HPDE6-E6E7 (cell line): ENCODE results near the gene CALR.
"Not testable (repeated sequence)": the region's sequence is repeated elsewhere in the genome, so short reads cannot be mapped to it uniquely, and the experiment has no call there.

ENCODE experiments used
- DNase-seq: peaks from one replicate; pipeline ENCODE4 v3.0.0; 2011; ENCODE audit warnings: missing footprints; ENCODE audit errors: extremely low spot score

CALR gene

DNA sequence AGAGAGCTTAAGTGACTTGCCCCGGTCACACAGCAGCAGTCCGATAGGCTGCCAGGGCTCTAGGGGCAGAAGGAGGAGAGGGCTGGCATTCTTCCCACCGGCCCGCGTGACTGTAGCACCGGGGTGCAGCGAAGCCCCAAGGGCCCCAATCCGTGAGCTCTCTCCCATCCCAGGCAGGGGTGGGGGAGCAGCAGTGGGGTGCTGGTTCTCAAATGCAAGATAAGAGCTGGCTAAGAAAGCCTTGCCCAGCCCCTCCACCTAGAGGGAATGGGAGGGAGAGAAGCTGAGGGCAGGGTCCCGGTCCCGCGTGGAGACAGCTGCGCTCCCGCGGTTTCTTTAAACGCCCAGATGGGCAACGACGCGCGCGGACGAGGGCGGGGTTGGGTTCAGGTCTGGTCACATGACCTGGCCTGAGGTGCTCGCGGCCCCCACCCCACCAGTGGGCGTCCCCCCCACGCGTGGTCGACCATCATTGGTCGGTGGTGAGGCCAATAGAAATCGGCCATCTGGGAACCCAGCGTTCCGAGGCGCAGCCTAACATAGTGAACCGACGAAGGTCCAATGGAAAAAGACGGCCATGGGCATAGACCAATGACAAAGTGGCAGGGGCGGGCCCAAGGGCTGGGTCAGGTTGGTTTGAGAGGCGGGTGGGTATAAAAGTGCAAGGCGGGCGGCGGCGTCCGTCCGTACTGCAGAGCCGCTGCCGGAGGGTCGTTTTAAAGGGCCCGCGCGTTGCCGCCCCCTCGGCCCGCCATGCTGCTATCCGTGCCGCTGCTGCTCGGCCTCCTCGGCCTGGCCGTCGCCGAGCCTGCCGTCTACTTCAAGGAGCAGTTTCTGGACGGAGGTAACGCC is at the start of gene CALR:
CALR (plus strand) TSS at position 683 of the 852 bp plus-strand sequence; CDS start at position 754, 71 bp downstream.
- peak; percentile 96 for DNase-seq

DNA sequence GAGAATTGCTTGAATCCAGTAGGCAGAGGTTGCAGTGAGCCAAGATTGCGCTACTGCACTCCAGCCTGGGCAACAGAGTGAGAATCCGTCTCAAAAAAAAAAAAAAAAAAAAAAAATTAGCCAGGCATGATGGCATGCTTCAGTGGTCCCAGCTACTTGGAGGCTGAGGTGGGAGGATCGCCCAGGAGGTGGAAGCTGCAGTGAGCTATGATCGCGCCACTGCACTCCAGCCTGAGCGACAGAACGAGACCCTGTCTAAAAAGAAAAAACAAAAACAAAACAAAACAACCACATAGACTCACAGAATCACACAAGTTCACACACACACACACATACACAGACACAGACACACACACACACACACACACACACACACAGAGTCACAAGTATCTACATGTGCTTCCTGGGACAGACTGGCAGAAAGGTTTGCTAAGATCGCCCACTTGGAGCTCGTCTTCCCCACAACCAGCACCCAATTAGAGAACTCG is 48.1 kb upstream of the CALR start:
- not testable (repeated sequence) for DNase-seq

DNA sequence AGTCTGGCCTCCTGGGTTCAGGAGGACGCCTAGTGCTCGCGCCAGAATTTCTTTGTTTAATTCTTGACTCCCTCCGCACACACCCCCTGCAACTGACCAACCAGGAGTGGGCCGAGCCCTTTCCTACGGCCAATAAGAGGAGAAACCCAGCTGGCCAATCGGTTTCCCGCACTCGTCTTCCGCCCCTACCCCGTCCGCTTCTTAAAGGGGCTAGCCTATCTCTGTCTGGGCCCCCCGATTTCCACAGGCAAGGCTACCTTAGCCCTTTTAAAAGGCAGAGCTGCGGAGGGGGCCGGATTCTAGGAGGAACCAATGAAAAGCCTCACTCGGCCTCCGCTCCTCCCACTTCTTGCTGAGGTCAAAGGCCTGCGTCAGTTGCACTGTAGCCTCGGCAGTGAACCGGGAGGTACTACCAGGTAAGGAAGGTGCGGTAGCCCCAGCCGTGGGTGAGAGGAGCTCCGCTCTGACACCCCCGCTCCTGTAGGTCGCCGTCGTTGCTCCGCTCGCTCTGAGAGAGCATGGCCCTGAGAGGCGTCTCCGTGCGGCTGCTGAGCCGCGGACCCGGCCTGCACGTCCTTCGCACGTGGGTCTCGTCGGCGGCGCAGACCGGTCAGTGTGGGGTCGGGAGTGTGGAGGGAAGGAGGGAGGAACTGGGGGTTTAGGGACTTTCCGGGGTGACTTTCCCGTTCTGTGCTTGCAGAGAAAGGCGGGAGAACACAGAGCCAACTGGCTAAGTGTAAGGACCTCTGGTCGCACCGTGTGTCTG is 47.4 kb upstream of the CALR start, which contains the start of gene GCDH:
GCDH (plus strand) TSS at position 374 of the 766 bp plus-strand sequence; CDS start at position 519, 145 bp downstream.
- DNase-seq: peak; percentile 99

DNA sequence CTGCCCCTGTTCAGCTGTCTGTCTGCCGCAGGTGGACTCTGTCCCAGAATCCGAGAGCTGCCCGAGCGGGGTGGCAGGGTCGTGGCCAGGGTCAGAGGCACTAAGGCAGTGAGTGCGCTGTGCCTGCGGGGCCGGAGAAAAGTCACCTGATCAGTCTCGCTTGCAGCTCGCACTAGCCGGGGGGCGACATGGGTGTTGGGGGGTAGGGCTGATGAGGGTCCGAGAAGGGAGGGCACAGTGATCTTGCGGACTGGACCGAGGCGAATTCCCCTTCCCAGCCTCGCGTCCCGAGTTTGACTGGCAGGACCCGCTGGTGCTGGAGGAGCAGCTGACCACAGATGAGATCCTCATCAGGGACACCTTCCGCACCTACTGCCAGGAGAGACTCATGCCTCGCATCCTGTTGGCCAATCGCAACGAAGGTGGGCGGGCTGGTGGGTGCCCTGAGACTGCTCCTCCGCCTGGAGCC is 46.8 kb upstream of the CALR start:
- no peak for DNase-seq

DNA sequence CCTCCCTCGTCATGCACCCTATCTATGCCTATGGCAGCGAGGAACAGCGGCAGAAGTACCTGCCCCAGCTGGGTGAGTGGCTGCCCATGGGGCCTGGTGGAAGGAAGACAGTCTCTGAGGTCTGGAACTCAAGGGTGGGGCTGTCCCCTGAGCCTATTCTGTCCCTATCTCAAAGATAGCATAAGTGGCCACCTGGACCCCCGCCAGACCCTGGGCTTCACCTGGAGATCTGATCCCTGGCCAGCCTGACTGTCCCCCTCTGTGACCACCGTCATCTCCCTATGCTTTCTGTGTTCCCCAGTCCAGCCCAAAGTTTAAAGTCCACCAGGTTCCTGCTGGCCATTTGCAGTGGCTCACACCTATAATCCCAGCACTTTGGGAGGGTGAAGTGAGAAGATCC is 44.8 kb upstream of the CALR start:
- no peak for DNase-seq

DNA sequence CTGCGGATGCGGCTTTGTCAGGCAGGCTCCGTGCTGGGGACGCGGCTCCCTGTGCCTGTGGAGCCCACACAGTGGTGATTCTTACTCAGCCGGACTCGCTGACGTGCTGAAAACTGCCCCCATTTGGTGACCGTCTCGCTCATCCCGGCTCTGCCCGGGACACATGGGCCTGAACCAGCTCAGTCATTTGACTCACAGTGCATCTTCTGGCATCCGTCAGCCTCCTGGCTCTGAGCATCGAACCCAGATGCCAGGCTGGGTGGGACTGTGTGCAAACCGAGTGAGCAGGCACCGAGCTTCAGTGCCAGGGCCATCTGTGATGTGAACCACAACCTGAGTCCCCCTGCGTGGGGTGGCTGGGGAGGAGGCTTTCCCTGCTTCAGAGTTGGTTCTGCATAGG is 41.9 kb upstream of the CALR start:
- DNase-seq: no peak

DNA sequence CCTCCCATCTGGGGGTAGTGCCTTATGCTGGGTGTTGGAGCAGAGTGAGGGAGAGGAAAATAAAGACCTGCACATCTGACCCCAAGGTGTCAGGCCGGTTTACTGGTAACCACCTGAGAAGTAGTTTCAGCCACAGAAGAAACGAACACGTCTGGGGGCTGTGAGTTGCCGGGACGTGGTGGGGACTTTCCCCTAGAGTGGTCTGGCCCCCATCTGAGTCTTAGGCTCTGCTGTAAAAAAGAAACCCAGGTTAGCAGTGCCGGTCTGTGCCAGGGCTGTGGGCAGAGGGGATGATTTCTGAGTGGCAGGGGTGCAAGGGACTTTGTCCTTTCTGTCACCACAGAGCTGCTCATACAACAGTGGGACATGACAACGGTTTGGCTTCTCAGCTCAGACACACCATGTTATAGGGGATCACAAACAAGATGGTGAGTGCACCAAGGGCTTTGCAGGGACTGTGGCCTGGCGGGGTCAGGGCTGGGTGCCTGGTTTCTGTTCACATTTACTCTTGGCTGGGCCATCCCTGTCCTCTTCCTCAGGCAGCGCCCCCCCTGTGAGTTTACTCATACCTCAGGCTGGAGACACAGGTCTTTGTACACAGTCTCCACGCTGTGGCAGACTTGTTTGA is 38.4 kb upstream of the CALR start:
- DNase-seq: no peak

DNA sequence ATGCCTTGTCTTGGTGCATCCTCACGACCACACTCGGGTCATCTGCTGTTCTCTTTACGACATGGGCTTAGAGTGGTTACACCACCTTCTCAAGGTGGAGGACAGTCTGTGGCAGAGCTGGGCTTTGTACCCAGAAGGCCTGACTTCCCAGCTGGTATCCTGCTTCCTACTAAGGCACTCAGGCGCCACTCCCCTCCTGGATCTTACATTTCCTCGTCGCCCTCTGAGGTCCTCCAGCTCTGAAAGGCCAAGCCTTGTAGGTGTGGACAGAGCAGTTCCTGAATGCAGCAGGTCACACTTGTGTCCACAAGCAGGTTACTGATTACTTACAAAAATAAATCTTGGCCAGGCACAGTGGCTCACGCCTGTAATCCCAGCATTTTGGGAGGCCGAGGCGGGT is 31.2 kb upstream of the CALR start:
- DNase-seq: no peak

DNA sequence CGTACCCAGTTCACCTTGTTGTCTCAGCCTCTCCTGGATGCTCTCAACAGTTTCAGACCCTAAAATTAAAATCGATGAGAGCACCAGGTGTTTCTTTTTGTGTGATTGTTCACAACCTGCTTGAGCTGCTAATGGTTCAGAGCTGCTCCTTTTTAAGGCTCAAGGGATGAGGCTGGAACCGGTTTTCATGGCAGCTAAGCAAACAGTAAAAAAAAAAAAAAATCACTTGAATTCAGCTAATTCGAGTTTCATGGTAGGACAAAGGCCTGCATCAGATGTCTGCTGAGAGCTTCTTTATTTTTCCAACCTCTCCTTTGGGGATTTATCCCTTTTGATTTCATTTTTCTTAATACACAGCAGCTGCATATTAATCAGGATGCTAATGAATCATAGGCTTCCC is 25.8 kb upstream of the CALR start:
- no peak for DNase-seq

DNA sequence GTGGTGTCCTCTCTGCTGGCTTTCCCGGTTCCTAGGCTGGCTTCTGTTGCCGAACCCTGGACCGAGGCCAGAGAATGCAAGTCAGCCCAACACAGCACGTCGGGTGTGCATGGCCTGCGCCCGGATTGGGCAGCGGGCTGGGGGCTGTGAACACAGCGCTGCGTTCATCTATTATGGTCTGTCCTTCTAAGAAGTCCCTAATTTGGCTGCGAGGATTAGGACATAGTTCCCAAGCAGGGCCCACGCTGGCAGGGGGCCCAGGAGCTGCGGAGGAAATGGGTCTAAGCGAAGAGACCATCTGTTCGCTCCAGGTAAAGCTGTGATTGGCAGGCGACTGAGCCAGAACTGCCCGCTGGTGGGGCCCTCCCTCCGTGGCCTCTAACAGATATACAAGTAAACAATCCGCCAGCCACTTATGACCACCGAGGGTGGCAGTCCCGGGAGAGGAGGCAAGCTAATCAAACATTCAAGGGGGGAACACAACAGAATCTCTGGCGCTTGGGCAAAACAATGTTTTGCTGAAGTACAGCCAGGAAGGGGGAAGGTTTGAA is 25.3 kb upstream of the CALR start:
- no peak for DNase-seq

DNA sequence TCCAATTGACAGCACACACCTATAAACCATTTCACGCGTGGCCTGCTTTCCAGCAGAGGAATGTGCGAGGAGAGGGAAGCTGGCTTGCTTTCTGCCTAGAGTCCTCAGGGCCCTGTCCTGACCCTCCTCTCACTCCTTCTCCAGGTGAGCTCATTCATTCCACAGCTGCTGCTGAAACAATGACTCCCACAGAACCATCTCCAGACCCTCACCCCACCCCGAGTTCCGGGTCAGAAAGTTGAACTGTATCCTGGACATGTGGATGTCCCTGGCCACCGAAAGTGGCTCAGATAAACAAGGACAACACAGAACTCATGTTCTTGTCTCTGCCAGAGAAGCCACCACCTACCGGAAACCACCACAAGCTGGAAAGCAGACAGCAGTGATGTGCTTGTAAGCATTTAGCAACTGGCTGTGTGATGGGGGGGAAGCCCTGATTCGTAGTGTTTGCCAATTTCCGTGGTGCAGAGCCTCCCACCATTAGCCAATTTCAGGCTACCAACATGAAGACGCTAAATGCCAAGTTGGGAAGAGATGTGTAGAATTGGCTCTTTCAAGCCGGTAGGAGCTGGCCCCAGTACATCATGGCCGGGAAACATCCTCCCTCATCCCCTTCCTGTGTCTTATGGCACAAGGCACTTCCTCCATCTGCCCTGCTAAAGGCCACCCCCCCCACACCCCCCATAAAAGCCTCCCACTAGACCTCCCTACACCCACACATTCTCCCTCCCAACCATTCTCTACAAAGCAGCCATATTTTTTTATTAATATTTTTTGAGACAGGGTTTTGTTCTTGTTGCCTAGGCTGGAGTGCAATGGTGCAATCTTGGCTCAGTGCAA is 24.3 kb upstream of the CALR start:
- no peak for DNase-seq

DNA sequence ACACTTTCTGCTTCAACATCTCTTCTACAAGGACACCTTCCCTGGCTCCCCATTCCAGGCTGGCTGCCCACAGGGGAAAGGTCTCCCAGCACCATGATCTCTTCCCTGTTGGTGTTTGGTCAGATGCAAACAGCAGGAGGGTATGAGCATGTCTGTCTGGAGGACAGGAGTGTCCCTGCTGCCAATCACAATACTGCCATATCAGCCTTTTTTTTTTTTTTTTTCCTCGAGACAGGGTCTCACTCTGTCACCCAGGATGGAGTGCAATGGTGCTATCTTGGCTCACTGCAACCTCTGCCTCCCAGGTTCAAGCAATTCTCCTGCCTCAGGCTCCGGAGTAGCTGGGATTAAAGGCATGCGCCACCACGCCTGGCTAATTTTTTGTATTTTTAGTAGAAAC is 22.5 kb upstream of the CALR start:
- not testable (repeated sequence) for DNase-seq

DNA sequence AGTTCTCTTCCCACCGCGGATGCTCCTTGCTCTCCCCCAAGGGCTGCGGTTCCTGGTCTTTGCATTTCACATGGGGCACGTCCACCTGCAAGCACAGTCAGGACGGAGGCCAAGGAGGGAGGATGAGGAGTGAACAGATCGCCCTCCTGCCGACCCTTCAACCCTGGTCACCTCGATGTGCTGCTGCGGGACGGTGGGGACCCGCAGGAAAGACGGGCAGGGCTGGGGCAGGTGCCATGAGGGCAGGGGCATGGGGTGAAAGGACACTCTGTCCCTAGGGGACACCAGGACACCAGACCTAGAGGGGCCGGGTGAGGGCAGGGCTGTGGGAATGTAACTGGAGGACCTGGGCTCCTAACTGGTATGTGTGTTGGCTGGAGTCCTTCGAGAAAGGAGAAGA is 20.2 kb upstream of the CALR start:
- DNase-seq: no peak

DNA sequence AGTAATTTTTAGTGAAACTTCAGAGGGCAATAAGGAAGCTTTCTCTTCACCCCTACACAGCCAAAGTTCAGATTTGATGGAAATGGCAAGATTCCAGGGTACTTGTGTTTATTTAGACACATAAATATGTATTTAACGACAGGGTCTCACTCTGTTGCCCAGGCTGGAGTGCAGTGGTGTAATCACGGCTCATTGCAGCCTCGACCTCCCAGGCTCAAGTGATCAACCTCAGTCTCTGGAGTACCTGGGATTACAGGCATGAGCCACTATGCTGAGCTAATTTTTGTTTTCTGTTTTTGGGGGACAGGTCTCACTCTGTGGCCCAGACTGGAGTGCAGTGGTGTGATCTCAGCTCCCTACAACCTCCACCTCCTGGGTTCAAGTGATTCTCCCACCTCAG is 17.4 kb upstream of the CALR start:
- no peak for DNase-seq

DNA sequence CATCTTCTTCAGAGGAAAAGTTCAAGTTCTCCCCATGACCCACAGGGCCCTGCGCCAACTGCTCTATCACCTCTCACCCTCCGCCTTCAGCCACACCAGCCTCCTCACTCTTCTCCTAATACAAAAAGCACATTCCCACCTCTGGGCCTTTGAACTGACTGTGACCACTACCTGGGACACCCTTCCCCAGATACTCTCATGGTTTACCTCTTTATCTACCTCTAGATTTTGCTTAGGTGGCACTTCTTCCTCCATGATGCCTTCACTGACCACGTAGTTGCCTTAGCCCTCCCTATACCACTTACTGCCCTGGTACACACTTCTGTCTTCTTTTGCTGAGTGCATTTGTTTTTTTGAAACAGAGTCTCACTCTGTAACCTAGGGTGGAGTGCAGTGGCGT is 15.4 kb upstream of the CALR start:
- DNase-seq: no peak

DNA sequence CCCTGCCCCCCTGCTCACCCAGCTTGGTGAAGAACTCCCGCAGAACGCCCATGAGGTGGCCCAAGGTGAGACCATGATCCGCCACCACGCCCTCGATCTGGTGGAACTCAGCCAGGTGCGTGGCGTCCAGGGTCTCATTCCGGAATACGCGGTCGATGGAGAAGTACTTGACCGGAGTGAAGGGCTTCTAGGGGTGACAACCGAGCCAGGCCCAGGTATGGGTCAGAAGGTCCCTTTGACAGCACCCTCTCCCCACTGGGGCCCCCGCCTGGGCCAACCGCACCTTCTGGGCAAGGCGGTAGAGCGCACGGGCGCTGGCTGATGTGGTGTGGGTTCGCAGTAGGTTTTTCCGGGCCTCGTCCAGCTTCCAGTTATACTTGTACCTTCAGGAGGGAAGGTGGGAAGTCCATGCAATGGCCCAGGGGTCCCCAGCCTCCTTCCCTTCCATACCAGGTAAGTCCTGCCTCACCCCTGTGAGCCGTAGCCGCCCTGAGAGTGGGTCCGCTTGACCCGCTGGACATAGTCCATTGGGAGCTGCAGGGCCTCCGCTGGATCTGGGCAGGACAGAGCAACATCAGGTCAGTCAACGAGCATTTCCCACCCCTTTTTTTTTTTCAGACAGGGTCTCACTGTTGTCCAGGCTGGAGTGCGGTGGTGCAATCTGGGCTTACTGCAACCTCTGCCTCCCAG is 13.6 kb upstream of the CALR start:
- DNase-seq: no peak

DNA sequence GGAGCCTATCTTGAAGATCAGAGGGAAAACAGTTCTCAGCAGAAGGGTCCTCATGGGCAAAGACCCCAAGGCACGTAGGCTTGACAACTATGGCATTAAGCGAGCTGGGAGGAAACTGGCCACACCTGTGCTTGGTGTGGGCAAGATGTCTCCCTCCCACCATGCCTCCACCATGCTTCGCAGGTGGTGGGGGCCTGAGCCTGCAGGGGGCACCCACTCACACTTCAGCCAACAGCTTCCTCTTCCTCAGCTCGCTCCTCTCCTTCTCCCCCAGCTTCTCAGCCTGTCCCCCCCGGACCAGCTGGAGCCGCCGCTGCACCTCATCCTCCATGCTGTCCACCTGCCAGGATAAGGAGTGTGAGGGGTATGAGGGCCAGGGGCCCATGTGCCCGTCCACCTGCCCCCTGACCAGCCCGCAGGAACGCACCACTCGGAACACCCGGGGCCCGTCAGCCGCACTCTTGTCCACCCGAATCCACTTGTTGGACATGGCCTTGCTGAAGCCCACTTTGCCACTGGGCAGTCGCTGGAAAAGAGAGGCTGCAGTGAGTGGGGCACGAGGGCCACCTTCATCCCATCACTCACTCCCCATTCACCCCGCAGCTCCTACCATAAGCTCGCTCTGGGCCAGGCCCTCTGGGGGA is 8.3 kb upstream of the CALR start:
- DNase-seq: no peak

DNA sequence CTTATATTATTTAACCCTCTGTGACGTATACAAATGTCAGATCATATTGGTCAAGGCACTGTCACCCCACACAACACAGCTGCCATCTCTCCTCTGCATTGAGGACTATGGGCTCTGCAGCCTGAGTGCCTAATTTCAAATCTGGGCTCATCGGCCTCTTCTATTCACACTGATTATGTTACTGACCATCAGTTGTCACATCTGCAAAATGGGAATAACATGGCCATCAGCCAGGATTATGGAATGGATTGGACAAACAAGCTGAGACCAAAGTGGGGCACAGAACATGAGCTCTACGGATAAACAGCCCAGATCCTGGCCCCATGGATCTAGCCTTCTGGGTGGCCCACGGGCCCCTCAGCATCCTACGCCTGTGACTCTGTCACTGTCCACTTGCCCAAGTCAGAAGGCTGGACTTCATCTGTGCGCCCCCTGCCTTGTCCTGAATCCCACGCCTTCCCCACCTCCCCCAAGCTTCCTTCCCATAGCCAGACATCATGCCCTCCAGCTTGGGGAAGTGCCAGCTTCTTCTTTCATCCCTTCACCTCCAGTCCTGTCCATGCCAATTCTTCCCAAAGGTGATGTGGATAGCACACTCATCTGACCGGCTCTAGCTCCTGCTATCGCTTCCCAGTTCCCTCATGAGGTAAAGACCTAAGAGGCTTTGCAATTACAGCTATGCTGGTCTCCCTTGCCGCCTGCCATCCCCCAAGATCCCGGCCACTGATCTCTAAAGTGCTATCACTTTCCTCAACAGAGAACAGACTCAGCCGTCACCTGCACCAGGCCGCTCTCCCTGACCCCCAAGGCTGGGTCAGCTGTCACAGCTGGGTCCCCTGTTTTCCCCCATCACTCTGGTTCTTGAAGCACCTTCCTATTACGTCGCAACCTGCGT is 5.8 kb upstream of the CALR start:
- no peak for DNase-seq
